ENCODE measurements around the gene C4B.
"Not testable (repeated sequence)": the region's sequence is repeated elsewhere in the genome, so short reads cannot be mapped to it uniquely, and the experiment has no call there.

Gene C4B

DNA sequence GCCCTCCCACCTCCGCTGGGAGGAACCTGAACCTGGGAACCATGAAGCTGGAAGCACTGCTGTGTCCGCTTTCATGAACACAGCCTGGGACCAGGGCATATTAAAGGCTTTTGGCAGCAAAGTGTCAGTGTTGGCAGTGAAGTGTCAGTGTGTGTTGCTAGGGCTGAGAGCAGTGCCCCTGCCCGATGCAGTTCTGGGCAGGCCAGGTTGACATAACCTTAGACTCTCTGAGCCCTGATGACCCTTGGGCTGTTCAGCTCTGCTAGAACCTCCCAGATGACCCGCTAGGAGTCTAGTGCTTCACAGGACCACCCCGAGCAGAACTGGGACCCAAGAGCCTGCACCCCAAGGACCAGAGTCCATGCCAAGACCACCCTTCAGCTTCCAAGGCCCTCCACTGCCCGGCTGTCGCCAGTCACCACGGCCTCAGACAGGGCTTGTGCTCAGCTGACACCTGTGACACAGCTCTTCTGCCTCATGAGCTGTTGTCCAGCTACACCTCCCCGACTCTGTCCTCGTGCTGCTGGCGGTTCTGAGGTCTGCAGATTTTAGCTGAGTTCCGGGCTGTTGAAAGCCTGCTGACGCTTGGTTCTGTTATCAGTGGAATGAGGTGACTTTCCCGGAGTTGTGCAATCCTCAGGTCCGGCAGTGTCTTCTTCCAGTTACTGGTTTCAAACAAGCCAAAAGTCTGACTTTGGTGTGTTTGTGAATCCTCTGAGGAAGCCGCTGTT, 20.9 kb downstream of the C4B start:
- in situ Hi-C loops (cut with MboI; ENCODE audit: low sequenced_read_pairs) = not testable (repeated sequence)

DNA sequence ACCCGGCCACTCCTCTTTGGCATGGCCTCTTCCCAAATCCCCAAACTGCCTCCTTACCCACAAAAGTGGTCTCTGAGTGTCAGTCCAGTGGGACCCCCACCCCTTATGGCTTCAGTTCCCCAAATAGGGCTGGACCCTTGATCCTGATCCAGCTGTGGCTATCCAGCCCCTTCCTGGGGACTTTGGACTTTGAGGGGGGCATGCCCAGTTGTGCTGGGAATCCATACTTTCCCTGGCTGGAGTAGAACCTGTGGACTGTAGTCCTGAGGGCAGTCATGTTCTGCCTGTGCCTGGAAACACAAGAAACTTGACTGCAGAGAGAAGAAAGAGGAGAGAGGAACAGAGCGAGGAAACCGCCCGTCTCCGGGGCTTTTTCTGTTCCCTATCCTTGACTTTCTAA, 22.5 kb downstream of the C4B start:
- in situ Hi-C loops (cut with MboI; ENCODE audit: low sequenced_read_pairs) = not testable (repeated sequence)

DNA sequence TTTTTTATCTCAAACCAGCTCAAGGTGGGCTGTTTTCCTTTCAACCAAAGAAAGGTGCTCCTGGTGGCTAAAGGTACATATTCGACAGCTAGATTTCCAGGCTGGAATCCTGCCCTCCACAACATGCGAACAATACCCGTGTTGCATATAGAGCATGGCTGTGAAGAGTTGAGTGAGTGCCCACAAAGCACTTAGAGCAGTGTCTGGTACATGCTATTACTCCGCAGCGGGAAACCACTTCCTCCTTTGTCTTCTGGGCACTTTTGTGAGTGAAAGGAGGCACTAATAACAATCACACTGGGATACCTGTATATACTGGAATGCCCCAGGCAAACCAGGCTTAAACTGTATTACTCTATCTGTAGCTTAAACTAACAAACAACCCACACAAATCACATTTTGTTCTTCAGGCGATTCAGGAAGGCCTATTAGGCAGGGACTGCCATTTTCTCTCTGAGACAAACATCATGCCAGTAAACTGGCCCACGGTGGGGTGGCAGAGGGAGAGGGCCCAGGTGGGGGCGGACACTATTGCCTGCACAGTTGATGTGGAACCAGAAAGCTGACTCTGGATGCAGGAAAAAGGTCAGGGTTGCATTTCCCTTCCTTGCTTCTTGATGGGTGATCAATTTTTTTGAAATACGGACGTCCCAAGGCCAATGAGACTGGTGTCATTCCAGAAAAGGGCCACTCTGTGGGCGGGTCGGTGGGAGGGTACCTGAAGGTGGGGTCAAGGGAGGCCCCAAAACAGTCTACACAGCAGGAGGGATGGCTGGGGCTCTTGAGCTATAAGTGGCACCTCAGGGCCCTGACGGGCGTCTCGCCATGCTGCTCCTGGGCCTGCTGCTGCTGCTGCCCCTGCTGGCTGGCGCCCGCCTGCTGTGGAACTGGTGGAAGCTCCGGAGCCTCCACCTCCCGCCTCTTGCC, 23.3 kb downstream of the C4B start, which contains the start of gene CYP21A2:
Gene CYP21A2 (plus strand): TSS at position 818 of the 927 bp plus-strand sequence. CDS start 8 bp downstream, at position 826.
- in situ Hi-C loops (cut with MboI; ENCODE audit: low sequenced_read_pairs) = not testable (repeated sequence)

DNA sequence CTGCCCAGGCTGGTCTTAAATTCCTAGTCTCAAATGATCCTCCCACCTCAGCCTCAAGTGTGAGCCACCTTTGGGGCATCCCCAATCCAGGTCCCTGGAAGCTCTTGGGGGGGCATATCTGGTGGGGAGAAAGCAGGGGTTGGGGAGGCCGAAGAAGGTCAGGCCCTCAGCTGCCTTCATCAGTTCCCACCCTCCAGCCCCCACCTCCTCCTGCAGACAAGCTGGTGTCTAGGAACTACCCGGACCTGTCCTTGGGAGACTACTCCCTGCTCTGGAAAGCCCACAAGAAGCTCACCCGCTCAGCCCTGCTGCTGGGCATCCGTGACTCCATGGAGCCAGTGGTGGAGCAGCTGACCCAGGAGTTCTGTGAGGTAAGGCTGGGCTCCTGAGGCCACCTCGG, 24.3 kb downstream of the C4B start:
- in situ Hi-C loops (cut with MboI; ENCODE audit: low sequenced_read_pairs) = not testable (repeated sequence)

DNA sequence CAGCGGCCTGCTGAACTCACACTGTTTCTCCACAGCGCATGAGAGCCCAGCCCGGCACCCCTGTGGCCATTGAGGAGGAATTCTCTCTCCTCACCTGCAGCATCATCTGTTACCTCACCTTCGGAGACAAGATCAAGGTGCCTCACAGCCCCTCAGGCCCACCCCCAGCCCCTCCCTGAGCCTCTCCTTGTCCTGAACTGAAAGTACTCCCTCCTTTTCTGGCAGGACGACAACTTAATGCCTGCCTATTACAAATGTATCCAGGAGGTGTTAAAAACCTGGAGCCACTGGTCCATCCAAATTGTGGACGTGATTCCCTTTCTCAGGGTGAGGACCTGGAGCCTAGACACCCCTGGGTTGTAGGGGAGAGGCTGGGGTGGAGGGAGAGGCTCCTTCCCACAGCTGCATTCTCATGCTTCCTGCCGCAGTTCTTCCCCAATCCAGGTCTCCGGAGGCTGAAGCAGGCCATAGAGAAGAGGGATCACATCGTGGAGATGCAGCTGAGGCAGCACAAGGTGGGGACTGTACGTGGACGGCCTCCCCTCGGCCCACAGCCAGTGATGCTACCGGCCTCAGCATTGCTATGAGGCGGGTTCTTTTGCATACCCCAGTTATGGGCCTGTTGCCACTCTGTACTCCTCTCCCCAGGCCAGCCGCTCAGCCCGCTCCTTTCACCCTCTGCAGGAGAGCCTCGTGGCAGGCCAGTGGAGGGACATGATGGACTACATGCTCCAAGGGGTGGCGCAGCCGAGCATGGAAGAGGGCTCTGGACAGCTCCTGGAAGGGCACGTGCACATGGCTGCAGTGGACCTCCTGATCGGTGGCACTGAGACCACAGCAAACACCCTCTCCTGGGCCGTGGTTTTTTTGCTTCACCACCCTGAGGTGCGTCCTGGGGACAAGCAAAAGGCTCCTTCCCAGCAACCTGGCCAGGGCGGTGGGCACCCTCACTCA, 25.0 kb downstream of the C4B start:
- in situ Hi-C loops (cut with MboI; ENCODE audit: low sequenced_read_pairs) = not testable (repeated sequence)

DNA sequence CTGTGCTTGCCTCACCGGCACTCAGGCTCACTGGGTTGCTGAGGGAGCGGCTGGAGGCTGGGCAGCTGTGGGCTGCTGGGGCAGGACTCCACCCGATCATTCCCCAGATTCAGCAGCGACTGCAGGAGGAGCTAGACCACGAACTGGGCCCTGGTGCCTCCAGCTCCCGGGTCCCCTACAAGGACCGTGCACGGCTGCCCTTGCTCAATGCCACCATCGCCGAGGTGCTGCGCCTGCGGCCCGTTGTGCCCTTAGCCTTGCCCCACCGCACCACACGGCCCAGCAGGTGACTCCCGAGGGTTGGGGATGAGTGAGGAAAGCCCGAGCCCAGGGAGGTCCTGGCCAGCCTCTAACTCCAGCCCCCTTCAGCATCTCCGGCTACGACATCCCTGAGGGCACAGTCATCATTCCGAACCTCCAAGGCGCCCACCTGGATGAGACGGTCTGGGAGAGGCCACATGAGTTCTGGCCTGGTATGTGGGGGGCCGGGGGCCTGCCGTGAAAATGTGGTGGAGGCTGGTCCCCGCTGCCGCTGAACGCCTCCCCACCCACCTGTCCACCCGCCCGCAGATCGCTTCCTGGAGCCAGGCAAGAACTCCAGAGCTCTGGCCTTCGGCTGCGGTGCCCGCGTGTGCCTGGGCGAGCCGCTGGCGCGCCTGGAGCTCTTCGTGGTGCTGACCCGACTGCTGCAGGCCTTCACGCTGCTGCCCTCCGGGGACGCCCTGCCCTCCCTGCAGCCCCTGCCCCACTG, 25.9 kb downstream of the C4B start:
- in situ Hi-C loops (cut with MboI; ENCODE audit: low sequenced_read_pairs) = not testable (repeated sequence)

DNA sequence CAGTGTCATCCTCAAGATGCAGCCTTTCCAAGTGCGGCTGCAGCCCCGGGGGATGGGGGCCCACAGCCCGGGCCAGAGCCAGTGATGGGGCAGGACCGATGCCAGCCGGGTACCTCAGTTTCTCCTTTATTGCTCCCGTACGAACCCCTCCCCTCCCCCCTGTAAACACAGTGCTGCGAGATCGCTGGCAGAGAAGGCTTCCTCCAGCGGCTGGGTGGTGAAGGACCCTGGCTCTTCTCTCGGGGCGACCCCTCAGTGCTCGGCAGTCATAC, 26.4 kb downstream of the C4B start:
- in situ Hi-C loops (cut with MboI; ENCODE audit: low sequenced_read_pairs) = not testable (repeated sequence)

DNA sequence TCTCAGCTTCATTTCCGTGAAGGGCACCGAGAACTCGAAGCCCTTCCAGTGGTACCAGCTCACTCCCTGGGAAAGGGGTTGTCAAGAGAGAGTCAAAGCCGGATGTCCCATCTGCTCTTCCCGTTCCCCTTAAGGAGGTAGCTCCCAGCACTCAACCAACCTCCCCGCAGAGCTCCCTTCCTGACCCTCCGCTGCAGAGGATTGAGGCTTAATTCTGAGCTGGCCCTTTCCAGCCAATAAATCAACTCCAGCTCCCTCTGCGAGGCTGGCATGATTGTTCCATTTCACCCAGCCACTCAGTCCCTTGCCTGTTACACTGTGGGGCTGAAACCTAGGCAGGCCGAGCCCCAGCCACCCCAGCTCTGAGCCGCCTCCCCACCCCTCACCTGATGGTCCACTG, 26.8 kb downstream of the C4B start:
- in situ Hi-C loops (cut with MboI; ENCODE audit: low sequenced_read_pairs) = not testable (repeated sequence)

DNA sequence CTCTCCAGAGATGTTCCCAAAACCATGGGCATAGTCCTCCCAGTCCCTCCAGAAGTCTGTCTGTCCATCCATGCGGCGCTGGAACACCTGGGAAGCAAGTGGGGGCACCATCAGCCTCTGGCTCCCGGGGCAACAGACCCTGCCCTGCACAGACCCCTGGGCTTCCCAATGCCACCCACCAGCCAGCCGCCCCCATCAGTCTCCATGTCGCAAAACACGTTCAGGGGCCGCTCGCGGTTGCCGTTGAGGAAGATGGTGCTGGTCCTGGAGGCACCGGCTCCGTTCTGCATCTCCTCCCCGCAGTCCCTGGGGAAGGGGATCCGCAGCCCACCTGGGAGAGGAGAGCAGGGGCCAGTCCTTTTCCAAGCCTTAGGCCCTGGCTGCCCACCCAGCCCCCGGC, 27.7 kb downstream of the C4B start:
- in situ Hi-C loops (cut with MboI; ENCODE audit: low sequenced_read_pairs) = not testable (repeated sequence)

DNA sequence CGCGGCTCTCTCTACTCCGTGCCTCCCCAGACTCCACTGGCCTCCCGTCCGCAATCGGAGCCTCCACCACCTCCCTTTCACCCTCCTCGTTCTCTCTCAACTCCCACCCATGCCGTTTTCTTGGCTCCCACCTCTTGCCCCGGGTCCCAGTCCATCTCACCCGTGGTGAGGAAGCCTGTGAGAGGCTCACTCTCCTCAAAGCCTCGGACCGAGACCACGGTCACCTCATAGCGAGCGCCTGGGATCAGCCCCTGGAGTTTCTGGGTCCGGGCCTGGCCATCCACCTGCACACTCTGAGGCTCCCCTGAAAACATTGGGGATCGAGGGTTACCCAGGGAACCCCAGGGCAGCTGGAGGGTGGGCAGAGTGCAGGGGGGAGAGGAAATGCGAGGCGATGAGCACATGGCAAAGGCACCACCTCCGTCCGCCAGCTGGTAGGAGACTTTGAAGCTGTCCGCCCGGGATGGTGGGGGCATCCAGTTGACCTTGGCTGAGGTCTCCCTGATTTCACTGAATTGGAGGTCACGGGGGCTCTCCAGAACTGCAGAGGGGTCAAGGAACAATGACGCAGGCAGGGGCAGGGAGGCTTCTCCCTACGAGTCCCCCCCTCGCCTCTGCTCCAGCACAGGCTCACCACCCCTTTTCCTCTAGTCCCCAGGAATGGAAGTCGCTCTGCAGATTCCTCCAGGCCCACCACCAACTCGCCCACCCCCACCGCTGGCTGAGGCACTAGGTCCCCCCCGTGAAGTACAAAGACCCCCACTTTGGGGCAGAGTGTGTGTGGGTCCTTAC, 29.2 kb downstream of the C4B start:
- in situ Hi-C loops (cut with MboI; ENCODE audit: low sequenced_read_pairs) = not testable (repeated sequence)

DNA sequence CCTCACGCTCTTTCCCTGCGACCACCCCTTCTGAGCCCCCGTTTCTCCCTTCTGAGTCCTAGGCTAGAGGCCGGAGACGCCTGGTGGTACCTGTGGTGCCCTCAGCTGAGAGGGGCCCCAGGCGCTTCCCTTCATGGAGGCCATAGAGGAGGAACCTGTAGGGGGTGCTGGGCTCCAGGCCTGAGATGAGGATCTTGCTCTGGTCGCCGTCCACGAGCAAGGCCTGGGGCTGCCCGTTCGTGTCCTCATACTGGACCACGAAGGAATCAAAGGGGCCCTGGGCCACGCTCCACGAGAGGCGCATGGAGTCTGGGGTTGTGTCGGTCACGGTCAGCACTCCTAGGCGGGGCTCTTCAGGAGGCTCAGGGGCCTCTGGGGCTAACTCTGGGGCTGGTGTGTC, 30.3 kb downstream of the C4B start:
- in situ Hi-C loops (cut with MboI; ENCODE audit: low sequenced_read_pairs) = not testable (repeated sequence)

DNA sequence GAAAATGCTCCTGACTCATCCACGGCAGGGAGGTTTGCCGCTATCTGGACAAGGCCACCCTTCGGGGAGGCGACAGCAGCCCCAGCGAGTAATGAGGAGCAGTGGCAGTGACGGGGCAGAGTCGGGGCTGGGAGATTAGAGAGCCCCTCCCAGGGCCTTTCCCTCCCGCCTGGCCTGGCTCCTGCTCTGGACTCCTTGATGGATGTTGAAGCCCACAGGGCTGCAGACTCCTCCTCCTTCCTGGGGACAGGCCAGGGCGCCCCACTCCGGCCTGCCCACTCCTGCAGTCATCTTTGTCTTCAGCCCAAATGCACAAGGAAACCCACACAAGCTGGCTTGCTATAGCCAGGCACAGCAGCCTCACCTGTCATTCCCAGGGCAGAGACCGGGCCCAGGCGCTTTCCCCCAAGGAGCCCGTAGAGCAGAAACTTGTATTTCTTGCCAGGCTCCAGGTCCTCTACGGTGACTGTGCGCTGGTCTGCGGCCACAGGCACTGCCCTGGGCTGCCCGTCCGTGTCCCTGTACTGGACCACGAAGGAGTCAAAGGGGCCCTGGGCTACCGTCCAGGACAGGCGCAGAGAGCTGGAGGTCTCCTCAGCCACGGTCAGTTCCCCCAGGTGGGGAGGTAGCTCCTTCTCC, 31.3 kb downstream of the C4B start:
- in situ Hi-C loops (cut with MboI; ENCODE audit: low sequenced_read_pairs) = no loop called here

DNA sequence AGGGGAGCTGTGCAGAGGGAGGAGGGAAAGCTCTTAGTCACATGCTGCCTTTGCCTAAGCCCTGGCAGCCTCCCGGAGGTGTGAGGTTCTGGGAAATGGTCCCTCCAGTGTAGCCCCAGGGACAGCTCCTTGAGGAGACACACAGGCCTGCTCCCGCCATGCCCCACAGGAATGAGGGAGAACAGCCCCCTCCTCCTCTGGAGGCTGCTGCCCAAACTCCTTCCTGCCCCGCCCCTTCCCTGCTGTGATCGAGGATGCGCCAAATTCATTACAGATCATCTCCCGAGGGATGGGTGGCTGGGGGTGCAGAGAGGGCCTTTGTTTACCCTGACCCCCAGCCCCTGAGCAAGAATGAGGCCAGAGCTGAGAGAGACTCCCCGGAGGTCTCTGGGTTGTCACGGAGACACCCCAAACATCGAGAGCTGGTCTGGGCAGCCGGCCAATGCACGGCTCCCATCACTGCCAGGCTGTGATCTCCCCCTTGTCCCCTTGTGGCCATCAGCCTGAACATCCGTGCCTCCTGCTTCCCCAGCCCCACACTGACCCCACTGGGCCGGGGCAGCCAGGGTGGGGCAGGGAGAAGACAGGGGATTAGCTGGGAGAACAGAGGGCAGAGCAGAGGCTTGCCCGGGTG, 32.0 kb downstream of the C4B start:
- in situ Hi-C loops (cut with MboI; ENCODE audit: low sequenced_read_pairs) = no loop called here

DNA sequence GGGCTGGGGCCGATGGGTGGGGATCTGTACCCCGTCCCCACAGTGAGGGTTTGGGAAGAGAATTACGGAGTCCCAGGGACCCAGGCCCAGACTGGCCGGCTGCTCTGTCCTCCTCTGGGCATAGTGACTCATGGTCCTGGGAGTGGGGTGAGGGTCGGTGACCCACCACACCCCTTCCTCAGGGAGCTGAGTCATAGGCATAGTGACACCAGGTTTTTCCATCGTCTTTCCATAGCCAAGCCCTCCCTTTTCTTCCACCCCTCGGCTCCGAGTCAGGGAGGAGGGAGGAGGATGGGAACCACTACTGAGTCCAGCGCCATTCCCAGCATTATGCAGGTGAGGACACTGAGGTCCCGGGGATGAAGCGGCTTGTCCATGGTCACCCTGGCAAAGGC, 32.5 kb downstream of the C4B start:
- in situ Hi-C loops (cut with MboI; ENCODE audit: low sequenced_read_pairs) = no loop called here

DNA sequence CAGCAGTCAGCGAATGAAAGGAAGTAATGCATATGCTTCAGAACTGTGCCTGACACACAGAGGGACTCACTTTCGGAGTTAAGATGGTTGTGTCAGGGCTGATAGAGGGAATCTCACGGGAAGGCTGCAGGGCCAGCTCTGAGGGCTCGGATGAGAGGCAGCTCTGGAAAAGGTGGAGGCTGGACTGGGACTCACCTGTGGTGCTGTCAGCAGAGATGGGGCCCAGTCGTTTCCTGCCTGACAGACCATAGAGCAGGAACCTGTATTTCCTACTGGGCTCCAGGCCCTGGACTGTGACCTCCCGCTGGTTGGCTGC, 32.9 kb downstream of the C4B start:
- in situ Hi-C loops (cut with MboI; ENCODE audit: low sequenced_read_pairs) = no loop called here

DNA sequence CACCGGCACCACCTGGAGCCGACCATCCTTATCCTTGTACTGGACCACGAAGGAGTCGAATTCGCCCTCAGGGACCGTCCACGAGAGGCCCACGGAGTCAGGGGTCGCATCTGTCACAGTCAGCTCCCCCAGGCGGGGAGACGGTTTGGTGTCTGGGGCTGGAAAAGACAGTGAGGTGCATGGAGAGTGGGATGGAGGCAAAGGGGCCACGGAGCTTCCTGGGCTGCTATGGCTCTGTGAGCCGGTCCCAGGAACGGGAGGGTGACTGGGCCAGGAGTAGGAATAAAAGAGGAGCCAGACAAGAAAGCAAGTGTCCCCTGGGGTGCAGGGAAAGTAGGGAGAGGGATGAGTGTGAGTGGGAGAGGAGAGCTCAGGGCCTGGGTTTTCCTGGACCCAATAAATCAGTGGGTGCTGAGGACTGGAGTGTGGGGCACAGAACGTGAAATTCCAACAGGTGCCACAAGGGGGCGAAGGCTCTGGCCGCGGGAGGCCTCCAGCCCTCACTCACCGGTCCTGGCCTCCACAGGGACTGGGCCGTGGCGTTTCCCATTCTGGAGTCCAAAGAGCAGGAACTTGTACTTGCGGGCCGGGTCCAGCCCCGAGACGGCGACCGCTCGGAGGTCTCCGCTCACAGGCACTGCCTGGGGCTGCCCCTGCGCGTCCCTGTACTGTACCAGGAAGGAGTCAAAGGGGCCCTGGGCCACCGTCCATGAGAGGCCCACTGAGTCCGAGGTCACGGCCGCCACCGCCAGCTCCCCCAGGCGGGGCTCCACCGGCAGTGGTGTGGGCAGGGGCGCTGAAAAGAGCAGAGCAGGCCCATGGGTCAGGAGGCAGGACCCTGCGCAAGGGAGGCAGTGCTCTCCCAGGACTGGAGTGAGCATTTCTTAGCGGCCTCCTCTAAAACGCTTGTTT, 33.5 kb downstream of the C4B start:
- in situ Hi-C loops (cut with MboI; ENCODE audit: low sequenced_read_pairs) = no loop called here

DNA sequence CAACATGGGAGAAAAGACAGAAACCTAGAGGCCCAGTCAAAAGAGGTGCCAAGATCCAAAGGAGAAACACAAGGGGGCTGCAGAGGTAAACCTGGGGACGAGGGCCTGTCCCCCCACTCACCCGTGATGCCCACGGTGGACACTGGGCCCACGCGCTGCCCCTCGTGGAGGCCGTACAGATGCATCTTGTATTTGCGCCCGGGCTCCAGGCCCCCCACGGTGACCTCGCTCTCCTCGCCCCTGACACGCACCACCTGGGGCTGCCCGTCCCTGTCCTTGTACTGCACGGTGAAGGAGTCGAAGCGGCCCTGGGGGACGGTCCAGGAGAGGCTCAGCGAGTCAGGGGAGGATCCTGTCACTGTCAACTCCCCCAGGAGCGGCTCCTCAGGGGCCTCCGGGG, 34.6 kb downstream of the C4B start:
- in situ Hi-C loops (cut with MboI; ENCODE audit: low sequenced_read_pairs) = not testable (repeated sequence)

DNA sequence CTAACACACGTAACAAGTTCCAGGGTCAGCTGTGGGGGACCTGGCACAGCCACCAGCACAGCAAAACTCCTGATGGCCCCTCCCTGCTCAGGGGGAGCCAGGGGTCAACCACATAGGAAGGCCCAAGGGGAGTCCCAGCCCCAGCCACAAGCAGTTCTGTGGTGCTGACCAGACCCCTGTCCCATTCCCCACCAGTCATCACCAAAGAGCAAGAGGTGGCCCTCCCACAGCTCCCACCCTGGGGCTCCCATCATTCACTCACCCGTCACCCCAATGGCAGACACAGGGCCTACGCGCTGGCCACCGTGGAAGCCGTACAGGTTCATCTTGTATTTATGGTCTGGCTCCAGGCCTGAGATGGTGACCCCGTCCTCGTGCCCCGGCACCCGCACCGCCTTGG, 35.1 kb downstream of the C4B start:
- in situ Hi-C loops (cut with MboI; ENCODE audit: low sequenced_read_pairs) = not testable (repeated sequence)
